ENCODE results near the gene EXOC4.

EXOC4 gene

DNA sequence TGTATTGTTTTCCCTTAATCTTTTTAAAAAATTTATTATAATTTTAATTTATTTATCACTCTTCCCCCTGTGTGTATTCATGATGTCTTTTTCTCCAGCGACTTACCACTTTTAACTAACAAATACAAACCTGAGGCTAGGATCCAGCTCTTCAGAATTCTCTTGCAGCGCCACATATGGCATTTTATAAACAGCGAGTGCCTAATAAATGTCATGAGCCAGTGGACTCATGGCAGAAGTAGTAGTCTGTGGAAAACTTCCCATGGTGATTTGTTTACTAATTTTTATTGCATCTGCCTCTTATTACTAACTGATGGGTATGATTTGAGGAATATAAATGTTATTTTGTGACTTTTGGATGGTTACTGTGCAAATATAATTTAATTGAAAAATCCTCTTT, 102.9 kb downstream of the EXOC4 start:
- no peak for DNase-seq (ENCODE audit: low read depth, low spot score)
- no peak overlapping the region for H3K27ac ChIP-seq

DNA sequence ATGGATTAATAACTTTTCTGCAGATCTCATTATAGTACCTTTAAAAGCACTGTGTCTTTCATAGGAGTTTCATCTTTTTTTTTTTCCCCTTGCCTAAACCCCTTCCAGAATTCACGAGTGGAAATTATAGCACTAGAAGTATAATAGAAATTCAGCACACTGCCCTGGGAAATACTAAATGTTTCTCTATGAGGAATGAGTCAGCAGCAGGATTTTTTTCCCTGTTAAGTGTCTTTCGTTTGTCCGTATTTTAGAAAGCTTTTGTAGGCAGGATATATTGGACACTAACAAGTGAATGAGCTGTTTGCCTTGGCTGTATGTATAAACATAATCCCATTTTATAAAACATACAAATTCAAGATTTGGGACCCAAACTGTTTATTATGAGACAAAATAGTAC, 105.8 kb downstream of the EXOC4 start:
- DNase-seq (ENCODE audit: low read depth, low spot score): no peak
- H3K27ac ChIP-seq: no peak overlapping the region

- H3K27ac ChIP-seq: no peak overlapping the region
- DNase-seq (ENCODE audit: low read depth, low spot score): no peak
These were observed 106.6 kb downstream of the EXOC4 start for GRCh38 chr7:133359449-133359848.

DNA sequence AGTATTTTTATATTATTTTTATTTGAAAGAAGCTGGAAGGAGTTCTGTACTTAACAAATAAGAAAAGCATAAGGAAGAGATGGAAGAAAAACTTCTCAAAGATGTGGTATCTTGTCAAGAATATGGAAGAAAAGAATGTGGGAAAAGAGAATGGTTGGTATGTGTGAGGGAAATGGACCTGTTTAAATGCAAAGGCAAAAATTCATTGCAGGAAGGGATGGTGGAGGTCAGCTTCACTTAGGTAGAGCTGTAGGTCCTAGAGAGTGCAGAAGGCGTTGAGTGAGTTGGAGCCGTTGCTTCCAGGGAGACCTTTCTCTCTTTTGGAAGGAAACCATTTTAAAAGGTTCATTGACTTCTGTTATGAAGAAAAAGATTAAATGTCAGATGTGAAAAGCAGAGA, 107.3 kb downstream of the EXOC4 start:
- no peak for DNase-seq (ENCODE audit: low read depth, low spot score)

GRCh38 chr7:133361806-133362205, 108.9 kb downstream of the EXOC4 start:
- no peak overlapping the region for H3K27ac ChIP-seq
- no peak for DNase-seq (ENCODE audit: low read depth, low spot score)

More for the DNA sequence above, 107.3 kb downstream of the EXOC4 start:
- H3K27ac ChIP-seq: no peak overlapping the region

- H3K27ac ChIP-seq: no peak overlapping the region
- DNase-seq (ENCODE audit: low read depth, low spot score): no peak
These were observed 112.2 kb downstream of the EXOC4 start for GRCh38 chr7:133364959-133365690.

DNA sequence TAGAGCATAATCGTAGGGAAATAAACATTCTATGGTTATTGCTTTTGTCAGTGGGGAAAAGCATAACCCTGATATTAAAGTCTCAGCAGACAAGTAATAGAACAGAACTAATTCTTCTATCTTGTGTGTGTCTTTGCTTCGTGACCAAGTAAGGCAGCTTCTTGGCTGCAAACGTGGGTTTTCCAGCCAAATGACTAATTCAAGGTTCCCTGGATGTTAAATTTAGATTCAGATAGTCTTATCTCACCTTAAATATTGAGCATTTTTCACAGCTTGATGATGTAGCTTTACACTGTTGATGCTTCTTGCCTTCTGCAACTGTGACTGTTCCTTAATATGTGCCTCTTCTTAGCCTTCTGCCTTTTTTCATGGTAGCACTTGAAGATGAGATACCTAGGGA, 113.0 kb downstream of the EXOC4 start:
- H3K27ac ChIP-seq: no peak overlapping the region

GRCh38 chr7:133367561-133367960, 114.7 kb downstream of the EXOC4 start:
- DNase-seq (ENCODE audit: low read depth, low spot score): no peak
- H3K27ac ChIP-seq: no peak overlapping the region

More for the DNA sequence above, 113.0 kb downstream of the EXOC4 start:
- DNase-seq (ENCODE audit: low read depth, low spot score): no peak

- DNase-seq (ENCODE audit: low read depth, low spot score): no peak
- no peak overlapping the region for H3K27ac ChIP-seq
These were observed 116.3 kb downstream of the EXOC4 start for GRCh38 chr7:133369130-133369529.

DNA sequence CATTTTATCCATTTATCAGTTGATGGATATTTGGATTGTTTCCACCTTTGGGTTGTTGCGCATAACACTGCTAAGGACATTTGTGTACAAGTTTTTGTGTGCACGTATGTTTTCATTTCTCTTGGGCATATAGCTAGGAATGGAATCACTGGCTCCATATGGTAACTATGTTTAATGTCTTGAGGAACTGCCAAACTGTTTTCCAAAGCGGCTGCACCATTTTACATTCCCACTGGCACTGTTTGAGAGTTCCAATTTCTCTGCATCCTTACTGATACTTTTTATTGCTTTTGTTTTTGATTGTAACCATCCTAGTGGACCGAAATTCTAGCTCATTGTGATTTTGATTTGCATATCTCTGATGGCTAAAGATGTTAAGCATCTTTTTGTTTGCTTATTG, 118.7 kb downstream of the EXOC4 start:
- DNase-seq (ENCODE audit: low read depth, low spot score): no peak
- H3K27ac ChIP-seq: no peak overlapping the region

GRCh38 chr7:133372337-133372736, 119.5 kb downstream of the EXOC4 start:
- H3K27ac ChIP-seq: no peak overlapping the region
- no peak for DNase-seq (ENCODE audit: low read depth, low spot score)

GRCh38 chr7:133376514-133376913, 123.6 kb downstream of the EXOC4 start:
- no peak for DNase-seq (ENCODE audit: low read depth, low spot score)
- no peak overlapping the region for H3K27ac ChIP-seq

GRCh38 chr7:133381965-133382364, 129.1 kb downstream of the EXOC4 start:
- DNase-seq (ENCODE audit: low read depth, low spot score): no peak
- H3K27ac ChIP-seq: no peak overlapping the region

DNA sequence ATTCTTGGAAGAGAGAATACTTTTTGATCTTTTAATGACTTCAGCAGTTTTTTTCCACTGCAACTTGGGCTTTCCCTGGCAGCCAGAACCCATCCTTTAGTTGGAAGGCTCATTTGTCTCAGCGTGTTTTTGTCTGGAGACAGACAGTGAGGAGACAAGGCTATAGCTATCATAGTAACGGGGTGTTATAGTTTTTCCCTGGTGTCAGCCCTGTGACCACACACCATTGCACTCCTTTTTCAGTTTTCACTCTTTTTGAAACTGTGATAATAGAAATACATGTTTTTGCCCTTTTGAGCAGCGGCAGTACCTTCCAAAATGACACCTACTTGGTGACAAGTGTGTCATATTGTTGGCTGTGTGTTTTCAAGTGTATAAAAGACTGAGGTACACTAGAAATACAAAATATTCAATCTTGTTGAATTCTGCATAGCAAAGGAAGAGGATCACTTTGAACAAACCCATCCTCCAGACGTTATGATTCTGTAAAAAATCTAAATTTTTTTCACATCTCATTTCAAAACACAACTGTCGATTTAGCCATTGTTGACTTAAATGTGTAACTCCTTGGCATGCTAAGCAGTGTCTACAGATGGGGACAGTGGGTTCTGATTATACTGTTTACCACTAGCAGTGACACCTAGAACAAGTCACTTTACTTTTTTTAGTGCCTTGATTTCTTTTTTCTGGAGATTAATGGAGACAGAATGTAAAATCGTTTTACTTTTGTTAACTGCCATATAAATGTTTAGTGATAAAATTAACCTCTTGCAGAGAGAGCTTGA, 130.1 kb downstream of the EXOC4 start:
- DNase-seq (ENCODE audit: low read depth, low spot score): no peak
- H3K27ac ChIP-seq: no peak overlapping the region

DNA sequence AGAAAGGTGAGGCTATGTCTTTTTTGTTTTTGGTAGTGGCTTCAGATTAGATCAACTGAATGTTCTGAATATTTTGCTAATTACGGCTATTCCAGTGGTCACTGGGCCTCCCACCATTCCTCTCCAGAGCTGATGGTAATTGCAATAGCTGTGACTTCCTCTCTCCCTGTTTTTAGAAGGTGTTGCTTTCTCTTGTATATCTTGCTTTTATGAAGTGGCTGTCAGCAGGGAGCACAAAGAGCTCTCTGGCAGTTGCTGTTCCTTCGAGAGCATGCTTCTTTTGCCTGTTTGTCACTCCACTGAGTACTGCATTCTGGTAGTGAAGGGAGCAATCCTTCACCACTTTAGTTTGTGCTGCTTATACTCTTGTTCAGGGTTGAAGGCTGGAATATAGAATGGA, 133.3 kb downstream of the EXOC4 start:
- DNase-seq (ENCODE audit: low read depth, low spot score): no peak
- H3K27ac ChIP-seq: no peak overlapping the region

DNA sequence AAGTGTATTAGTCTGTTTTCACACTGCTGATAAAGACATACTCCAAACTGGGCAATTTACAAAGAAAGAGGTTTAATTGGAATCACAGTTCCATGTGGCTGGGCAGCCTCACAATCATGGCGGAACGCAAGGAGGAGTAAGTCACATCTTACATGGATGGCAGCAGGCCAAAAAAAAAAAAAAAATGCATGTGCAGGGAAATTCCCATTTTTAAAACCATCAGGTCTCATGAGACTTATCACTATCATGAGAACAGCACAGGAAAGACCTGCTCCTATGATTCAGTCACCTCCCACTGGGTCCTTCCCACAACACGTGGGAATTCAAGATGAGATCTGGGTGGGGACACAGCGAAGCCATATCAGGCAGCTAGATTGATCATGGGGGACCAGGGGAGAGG, 136.8 kb downstream of the EXOC4 start:
- no peak for DNase-seq (ENCODE audit: low read depth, low spot score)
- no peak overlapping the region for H3K27ac ChIP-seq

DNA sequence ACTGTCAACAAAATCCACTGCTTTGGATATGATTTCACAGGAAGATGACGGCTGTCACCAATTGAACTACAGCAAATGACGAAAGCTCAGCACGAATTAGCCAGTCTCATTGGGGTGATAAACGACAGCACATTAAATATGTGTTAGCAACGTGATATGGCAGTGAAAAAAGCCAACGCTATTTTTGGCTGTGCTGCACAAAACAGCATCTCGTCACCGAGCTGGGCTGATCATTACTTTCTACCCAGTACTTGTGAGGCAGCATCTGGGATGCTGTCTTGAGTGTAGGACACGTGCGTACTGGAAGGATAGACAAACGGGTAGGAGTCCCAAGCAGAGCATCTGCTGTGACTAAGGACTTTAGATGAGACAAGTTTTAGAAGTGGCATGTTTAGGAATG, 138.3 kb downstream of the EXOC4 start:
- no peak for DNase-seq (ENCODE audit: low read depth, low spot score)
- no peak overlapping the region for H3K27ac ChIP-seq

DNA sequence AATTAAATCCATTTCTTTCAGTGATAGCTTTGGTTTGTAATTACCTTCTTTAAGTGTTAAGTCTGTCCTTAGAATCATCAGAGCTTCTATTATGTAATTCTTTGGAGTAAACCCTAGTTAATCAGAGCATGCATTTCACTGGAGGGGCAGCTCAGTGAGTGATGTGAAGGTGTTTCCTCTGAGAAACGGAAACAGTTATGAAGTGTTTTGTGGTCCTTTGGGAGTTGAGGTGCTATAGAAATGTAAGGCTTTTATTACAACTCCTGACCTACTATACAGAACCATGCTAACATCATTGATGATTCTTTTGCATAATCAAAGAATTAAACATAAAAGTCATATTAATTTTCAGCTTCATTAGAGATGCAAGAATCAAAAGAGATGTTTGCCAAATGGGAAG, 141.5 kb downstream of the EXOC4 start:
- no peak for DNase-seq (ENCODE audit: low read depth, low spot score)
- H3K27ac ChIP-seq: no peak overlapping the region

GRCh38 chr7:133395551-133395950, 142.7 kb downstream of the EXOC4 start:
- H3K27ac ChIP-seq: no peak overlapping the region
- no peak for DNase-seq (ENCODE audit: low read depth, low spot score)

DNA sequence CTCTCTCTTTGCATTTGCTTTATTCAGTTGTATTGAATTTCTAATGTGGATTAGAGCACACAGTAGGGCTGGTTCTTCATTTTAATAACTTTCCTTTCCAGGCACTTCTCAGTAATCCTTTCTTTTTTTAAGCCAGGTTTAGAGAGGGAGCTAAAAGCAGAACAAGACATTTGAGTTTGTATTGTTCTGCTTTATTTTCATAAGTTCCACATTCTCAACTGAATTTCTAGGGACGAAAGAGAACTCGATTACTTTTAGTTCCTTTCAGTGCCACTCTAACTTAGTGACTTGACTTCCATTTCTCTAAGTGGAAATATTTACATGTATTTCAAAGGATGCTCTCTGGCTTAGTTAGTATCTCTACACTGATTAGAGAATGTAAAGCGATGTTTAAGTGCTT, 145.6 kb downstream of the EXOC4 start:
- DNase-seq (ENCODE audit: low read depth, low spot score): no peak

DNA sequence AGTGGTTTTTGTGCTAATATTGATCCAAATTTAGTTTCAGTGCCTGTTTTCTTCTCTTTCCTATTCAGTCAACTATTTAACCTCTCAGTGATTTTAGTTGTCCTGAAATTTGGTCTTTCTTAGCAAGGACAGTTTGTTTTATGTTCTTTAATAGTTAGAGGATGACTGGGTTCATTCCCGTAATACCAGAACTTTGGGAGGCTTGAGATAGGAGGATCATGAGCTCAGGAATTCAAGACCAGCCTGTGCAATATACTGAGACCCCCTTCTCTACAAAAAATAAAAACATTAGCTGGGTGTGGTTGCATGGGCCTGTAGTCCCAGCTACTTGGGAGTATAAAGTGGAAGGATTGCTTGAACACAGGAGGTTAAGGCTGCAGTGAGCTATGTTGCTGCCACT, 148.3 kb downstream of the EXOC4 start:
- H3K27ac ChIP-seq: no peak overlapping the region
- no peak for DNase-seq (ENCODE audit: low read depth, low spot score)

More for the DNA sequence above, 145.6 kb downstream of the EXOC4 start:
- no peak overlapping the region for H3K27ac ChIP-seq

DNA sequence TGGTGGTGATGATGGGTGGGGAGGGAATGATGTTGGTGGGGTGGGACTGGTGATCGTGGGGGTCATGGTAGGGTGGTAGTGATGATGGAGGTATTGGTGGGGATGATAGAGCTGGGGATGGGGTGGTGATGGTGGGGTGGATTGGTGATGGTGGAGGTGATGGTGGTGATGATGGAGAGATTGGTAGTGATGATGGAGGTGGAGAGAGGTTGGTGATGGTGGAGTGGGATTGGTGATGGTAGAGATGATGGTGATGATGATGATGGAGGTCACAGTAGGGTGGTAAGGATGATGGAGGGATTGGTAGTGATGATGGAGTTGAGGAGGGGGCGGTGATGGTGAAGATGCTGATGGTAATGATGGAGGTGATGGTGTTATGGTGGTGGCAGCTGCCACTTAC, 155.3 kb downstream of the EXOC4 start:
- no peak overlapping the region for H3K27ac ChIP-seq
- no peak for DNase-seq (ENCODE audit: low read depth, low spot score)

Measured in epithelial cell of prostate (primary cell).